ENCODE measurements around the gene TMEM54. TPM values are rescaled to one million over a fixed set of nuclear protein-coding genes. Genes with fewer than 3 reads are reported as not detected.

Gene TMEM54
- total and polyA plus RNA-seq, 9 of the 15 experiments (the other 6 are each of a cell fraction or from before 2014, with no cell fraction given), result 1.00 to 16.2 (median 8.2) TPM

DNA sequence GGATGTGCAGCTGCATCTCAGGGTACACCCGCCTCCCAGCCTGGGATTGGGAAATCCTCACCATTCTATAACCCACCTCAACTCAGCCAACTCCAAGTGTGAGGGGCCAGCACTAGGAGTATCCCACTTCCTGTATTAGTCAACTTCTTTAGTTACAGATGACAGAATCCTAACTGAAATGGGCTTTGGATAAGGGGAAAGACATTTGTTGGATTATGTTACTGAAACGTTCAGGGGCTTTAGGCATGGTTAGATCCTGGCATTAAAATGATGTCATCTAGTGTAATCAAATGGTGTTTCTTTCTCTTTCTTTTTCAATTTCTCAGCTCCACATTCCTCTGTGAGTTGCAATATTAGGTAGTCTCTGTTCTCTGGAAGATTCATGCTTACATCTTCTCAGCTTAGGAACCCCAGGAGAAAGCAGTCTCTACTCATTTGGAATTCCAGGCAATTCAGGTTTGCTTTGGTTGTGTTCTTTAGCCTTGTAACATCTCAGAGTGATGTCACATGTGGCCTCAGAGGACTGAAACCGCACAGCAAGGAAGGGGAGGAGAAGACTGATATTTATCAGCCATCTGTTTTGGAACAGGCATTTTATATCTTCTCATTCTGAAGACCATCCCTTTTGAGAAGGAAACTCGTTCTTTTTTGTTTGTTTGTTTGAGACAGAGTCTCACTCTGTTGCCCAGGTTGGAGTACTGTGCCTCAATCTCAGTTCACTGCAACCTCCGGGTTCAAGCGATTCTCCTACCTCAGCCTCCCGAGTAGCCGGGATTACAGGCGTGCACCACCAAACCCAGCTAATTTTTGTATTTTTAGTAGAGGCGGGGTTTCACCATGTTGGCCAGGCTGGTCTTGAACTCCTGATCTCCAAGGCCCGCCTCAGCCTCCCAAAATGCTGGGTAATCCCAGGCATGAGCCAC lies 18.9 kb upstream of the TMEM54 start (continued):
- TF ChIP-seq, protein P1, sequence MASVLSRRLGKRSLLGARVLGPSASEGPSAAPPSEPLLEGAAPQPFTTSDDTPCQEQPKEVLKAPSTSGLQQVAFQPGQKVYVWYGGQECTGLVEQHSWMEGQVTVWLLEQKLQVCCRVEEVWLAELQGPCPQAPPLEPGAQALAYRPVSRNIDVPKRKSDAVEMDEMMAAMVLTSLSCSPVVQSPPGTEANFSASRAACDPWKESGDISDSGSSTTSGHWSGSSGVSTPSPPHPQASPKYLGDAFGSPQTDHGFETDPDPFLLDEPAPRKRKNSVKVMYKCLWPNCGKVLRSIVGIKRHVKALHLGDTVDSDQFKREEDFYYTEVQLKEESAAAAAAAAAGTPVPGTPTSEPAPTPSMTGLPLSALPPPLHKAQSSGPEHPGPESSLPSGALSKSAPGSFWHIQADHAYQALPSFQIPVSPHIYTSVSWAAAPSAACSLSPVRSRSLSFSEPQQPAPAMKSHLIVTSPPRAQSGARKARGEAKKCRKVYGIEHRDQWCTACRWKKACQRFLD (CRISPR knock-in tag; IDR thresholded peaks at IDR 0.05), result peak; percentile 40; the same call in 1 of the 2 replicates

DNA sequence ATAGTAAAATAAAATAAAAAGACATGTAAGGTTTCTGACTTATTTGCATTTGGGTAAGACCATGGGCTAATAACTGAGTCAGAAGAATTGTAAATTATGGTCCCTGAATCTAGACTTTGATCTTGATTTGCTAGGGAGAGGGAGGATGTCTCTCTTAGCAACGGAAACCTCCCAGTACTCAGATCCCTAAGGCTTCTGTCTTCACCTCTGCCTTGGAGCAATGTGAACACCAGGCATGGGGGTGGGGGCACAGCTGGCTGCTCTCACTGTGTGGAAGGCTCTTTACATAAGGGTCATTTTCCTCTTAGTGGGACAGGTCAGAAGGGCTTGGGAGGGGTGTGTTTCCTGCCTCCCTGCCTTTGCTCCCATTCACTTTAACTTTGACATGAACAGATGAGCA lies 17.0 kb upstream of the TMEM54 start:
- ChIA-PET CTCF (ENCODE audit: low intra/inter-chr PET ratio) (no interaction called here), POLR2A (interaction anchor here (0.9 to 1.3 kb wide), 2 partner anchors 9 to 16 kb away, joined by 3 to 5 read pairs; no protein-coding TSS in a partner anchor)
- H2AFZ ChIP-seq (ENCODE audit: low read depth, low read length), result no peak overlapping the region
- TF ChIP-seq RFX1 (IDR thresholded peaks at IDR 0.05), result peak; percentile 32
- no peak for TF ChIP-seq MCM3 (IDR thresholded peaks at IDR 0.05)
- H3K27me3 ChIP-seq (ENCODE audit: control insufficient read depth in 2 of 2, insufficient read depth in 2 of 2, low read length in 2 of 2), result peaks cover 13 to 40% of the 10 kb centered on the region in 2 experiments
- H3K79me2 ChIP-seq (ENCODE audit: control insufficient read depth, insufficient read depth, low read length), result no peaks in the 10 kb centered on the region
- 5% methylated on average over 1 of the region's 1 CpG for WGBS (ENCODE audit: insufficient coverage, low coverage, missing lambda C conversion rate)
- peak in 1 of 4 experiments; percentile 5 for DNase-seq (ENCODE audit: extremely low read depth in 1 of 4, low spot score in 3 of 4)
- H3K9ac ChIP-seq (ENCODE audit: insufficient read depth in 1 of 2, low read depth in 2 of 2, low read length in 2 of 2), result no peak overlapping the region
- no peak overlapping the region for H3K4me2 ChIP-seq (ENCODE audit: insufficient read depth, low read length)
- H3K27ac ChIP-seq (ENCODE audit: extremely low read depth, low read depth, low read length), result no peak overlapping the region
- H3K9me1 ChIP-seq (ENCODE audit: control insufficient read depth, insufficient read depth, low read length), result no peaks in the 10 kb centered on the region
- H3K36me3 ChIP-seq (ENCODE audit: control insufficient read depth, insufficient read depth, low read length), result no peaks in the 10 kb centered on the region
- in situ Hi-C loops (cut with MboI), result no loop called here
- BruUV-seq (replicated peaks), result no TSS peak
- H3K4me3 ChIP-seq, result no peak overlapping the region
- no peak for ATAC-seq
- peaks cover 0 to 17% of the 10 kb centered on the region in 2 experiments; a peak in 3 of 5 replicates for H3K4me1 ChIP-seq (replicated peaks in 1 of 2; ENCODE audit: control insufficient read depth in 2 of 2, insufficient read depth in 2 of 2, low read length in 2 of 2)
- FAIRE-seq, result no peak
- no peaks in the 10 kb centered on the region for H3K9me3 ChIP-seq (replicated peaks; ENCODE audit: control insufficient read depth, insufficient read depth, low read depth, low read length)
- intact Hi-C loops (cut with micrococcal nuclease), result no loop called here
- H4K20me1 ChIP-seq (replicated peaks; ENCODE audit: control insufficient read depth, insufficient read depth, low read length), result no peaks in the 10 kb centered on the region

All from K562 (cell line).